HG03066 (cell line): ENCODE measurements around the gene GFOD1.
A peak's percentile ranks its signal among the peaks of the same experiment; 100 is the strongest.

Experiments
- ATAC-seq: cut with Tn5 transposase; IDR thresholded peaks from one replicate; pipeline ENCODE4 v1.9.1; 2021; ENCODE audit warnings: low read depth; ENCODE audit not compliant: unreplicated experiment

The GFOD1 gene, protein sequence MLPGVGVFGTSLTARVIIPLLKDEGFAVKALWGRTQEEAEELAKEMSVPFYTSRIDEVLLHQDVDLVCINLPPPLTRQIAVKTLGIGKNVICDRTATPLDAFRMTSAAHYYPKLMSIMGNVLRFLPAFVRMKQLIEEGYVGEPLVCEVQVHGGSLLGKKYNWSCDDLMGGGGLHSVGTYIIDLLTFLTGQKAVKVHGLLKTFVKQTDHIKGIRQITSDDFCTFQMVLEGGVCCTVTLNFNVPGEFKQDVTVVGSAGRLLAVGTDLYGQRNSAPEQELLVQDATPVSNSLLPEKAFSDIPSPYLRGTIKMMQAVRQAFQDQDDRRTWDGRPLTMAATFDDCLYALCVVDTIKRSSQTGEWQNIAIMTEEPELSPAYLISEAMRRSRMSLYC

DNA sequence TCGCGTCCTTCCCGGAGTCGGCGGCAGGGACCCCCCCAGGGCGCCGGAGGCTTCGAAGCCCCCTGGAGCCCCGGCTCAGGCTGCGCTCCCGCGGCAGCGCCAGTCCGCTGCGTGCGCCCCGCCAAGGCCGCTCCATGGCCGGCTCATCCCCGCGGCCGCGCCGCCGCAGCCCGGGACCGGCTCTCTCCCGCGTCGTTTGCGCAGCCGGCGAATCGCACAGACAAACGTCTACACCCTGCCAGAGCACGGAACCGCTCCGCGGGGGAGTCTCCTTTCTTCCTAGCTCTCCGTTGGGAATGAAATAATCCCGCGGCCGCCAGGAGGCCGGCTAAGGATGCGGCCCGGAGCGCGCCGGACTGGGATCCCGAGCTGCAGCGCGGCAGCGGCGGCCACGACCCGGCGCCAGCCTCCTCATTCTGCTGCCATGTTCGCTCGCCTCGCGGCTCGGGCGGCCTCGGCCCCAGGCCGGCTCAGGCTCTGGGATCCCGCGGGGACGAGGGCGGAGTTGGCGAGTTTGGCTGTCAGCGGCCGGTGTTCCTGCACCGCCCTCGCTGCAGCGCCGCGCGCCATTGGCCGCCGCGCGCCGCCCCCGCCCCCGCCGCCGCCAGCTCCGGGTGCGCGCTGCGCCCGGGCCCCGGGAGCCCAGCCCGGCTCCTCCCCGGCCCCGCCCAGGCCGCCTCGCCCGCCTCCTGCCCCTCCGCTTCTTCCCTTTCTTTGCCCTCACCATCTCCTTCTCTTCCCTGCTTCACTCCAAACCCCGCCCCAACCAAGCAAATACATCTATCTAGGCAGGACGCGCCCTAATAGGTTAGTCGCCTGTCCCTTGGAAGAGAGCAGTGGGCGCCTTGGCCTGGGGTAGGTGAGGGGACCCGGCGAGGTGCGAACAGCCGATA, at the start of gene GFOD1:
GFOD1 (minus strand) TSS at position 479 of the 893 bp plus-strand sequence. CDS start 710 bp downstream, outside the sequence.
- ATAC-seq, result peak; percentile 70

DNA sequence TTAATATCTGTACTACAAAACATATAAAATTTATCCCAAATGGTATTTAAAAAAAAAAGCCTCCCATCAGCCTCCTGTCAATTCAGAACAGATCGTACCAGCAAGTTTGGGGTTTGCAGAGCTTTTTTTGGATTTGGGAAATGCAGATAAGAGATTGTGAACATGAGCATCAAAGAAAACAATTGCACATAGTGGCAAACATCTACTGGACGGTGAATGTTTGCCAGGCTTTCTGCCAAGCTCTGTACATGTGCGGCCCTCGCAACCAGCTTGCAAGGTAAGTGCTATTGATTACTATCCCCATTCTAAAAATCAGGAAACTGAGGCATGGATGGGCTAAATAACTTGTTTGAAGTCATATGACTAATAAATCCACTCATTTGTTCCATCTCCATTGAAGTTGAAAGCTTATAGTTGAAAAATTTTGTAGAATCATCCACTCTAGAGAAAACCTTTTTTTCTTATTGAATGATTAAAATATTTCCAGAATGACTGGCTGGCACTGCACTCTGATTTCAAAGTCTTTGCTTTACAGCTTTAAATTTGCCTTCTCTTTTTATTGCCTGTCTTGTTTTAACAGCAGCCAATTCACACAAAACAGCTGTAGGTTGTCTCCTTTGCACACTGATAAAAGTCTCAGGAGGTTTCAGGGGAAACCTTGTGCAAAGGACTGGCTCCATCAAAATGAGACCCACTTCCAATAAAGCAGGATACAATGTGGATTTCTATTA, 49.6 kb upstream of the GFOD1 start:
- no peak for ATAC-seq

- no peak for ATAC-seq
Measured at GRCh38 chr6:13535306-13535705, 47.9 kb upstream of the GFOD1 start.

GRCh38 chr6:13534536-13534935, 47.1 kb upstream of the GFOD1 start:
- ATAC-seq, result no peak

DNA sequence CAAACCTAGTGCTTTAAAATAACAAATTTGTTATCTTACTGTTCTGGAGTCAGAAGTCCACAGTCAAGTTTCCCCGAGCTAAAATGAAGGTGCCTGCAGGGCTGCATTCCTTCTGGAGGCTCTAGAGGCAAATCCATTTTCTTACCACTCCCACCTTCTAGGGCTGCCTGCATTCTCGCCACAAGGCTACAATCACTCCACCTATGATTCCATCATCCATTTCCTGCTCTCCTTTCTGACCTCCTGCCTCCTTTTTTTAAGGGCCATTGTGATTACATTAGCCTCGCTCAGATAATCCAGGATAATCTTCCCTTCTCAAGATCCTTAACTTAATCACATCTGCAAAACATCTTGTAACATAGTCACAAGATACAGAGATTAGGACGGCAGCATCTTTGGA, 44.6 kb upstream of the GFOD1 start:
- no peak for ATAC-seq

GRCh38 chr6:13528777-13529343, 41.5 kb upstream of the GFOD1 start:
- no peak for ATAC-seq

- no peak for ATAC-seq
Measured at GRCh38 chr6:13528232-13528631, 40.8 kb upstream of the GFOD1 start.

GRCh38 chr6:13527671-13528056, 40.3 kb upstream of the GFOD1 start:
- no peak for ATAC-seq

GRCh38 chr6:13526727-13527670, 39.6 kb upstream of the GFOD1 start:
- ATAC-seq, result peak; percentile 62

GRCh38 chr6:13526357-13526726, 38.9 kb upstream of the GFOD1 start:
- ATAC-seq, result no peak

- ATAC-seq, result no peak
Measured at GRCh38 chr6:13524801-13525508, 37.6 kb upstream of the GFOD1 start.

- no peak for ATAC-seq
Measured at GRCh38 chr6:13523826-13524622, 36.6 kb upstream of the GFOD1 start.

DNA sequence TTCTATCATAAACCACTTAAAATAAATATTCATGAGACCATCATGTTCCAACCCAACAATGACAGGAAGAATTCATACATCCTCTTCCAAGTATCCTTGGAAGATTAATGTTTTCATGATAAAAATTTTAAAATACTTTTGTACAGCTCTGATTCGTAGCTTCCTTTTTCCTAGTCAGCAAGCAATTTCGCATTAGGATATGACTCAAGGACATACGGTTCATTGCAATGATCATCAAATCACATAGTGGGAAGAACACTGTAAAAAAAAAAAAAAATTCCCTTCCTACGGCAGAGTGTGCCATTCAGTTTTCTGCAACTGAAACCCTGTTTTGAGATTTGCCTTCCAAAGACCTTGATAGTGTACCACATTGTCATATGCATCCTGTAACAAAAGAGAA, 35.3 kb upstream of the GFOD1 start:
- ATAC-seq, result no peak

DNA sequence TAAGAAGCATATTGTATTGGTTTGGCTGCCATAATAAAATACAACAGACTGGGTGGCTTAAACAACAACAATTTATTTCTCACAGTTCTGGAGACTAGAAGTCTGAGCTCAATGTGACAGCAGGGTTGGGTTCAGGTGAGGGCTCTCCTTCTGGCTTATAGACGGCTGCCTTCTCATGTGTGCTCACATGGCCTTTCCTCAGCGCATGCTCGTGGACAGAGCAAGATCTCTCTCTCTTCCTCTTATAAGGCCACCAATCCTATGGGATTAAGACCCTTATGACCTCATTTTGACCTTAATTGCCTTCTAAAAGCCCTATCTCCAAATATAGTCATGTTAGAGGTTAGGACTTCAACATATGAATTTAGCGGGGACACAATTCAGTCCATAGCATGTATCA, 32.4 kb upstream of the GFOD1 start:
- no peak for ATAC-seq

- ATAC-seq, result no peak
Measured at GRCh38 chr6:13517116-13517515, 29.7 kb upstream of the GFOD1 start.

DNA sequence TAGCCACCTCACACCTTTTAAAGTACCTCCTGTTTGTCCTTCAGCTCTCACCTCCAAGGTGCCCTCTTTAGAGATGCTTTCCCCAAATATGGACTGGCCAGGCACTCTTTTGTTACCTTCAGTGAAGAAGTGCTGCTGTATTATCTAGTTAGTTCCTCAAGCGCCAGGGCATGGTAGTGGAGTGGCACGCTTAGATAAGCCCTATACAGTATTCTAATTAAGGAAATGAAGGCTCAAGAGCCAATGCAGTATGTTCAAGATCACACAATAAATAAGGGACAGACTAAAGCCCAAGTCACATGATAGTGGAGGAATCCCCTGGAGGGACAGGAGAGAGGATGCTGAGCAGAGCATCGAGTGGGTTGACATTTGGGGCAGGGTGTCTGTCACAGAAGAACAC, 28.5 kb upstream of the GFOD1 start:
- no peak for ATAC-seq

DNA sequence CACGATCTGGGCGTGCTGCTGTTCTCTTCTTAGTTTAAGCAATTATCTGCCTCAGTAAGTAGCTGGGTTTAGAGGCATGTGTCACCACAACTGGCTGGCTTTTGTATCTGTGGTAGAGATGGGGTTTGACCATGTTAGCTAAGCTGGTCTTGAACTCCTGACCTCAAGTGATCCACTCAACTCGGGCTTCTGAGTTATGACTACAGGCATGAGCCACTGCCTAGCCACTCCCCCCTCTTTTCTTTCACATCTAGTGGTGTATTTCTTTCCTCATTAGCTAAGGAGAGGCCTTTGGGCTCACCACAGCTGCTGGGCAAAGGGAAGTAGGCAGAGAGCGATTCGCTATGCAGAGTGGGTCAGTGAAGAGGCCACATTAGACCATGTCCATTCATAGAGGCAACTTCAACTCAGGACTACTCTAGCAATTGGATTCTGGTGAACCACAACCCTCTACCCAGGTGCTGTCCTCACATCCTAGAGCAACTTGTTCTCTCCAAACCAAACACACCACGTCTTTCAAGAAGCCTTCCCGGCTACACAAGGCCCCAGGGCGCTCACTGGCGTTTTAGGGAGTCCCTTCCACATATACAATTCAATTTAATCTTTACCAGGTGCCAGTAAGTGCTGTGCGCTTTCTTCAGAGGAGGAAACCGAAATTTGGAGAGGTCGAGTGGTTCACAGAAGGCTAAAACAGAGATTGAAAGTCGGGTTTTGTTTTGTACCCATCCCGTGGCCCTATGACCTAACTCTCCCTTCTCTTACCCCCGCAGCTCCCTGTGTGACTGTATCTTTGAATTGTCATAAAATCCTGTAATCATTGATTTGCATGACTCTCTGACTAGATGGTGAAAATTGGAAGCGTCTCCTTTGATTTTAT, 26.5 kb upstream of the GFOD1 start:
- ATAC-seq, result no peak
